Fibroblast of peridontal ligament (primary cell): Measurements from ENCODE around the gene NPAS1.
"Not testable (repeated sequence)": the region's sequence is repeated elsewhere in the genome, so short reads cannot be mapped to it uniquely, and the experiment has no call there.

Experiments
- DNase-seq: peaks from one replicate; pipeline ENCODE4 v3.0.0-alpha.2; 2010; ENCODE audit errors: extremely low read depth

The NPAS1 gene

DNA sequence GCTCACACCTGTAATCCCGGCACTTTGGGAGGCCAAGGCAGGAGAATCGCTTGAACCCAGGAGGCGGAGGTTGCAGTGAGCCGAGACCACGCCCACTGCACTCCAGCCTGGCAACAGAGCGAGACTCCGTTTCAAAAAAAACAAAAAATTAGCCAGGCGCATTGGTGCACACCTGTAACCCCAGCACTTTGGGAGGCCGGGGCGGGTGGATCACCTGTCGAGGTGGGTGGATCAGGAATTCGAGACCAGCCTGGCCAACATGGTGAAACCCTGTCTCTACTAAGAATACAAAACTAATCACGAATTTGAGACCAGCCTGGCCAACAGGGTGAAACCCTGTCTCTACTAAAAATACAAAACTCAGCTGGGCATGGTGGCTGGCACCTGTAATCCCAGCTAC is 58.7 kb downstream of the NPAS1 start:
- DNase-seq = not testable (repeated sequence)

- DNase-seq = no peak
Observed at GRCh38 chr19:47081095-47081494, 61.5 kb downstream of the NPAS1 start.

GRCh38 chr19:47082493-47082892 is 62.9 kb downstream of the NPAS1 start:
- no peak for DNase-seq

DNA sequence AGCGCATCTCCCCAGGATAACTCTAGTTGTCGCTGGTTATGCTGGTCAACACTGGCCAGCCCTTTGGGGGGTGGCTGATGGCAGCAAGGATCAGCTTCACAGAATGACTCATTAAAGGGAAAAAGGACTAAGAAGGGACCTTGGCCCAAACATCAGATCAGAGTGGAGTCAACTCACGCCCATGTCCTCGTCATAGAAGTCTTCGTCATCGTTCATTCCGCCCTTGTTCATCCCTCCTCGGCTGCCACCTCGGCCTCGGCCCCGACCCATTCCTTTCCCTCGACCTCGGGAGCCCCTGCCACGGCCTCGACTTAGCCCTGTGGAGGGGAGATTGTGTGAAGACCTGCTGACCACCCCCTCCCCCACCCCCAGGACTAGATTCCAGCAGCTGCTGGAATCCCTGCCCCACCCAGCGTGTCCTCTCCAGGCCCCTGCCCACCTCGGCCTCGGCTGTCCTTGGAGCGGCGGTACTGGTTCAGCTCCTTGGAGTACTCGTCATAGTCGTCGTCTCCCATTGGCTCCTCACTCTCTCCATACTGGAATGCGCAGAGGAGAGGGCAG is 65.3 kb downstream of the NPAS1 start:
- DNase-seq = no peak

DNA sequence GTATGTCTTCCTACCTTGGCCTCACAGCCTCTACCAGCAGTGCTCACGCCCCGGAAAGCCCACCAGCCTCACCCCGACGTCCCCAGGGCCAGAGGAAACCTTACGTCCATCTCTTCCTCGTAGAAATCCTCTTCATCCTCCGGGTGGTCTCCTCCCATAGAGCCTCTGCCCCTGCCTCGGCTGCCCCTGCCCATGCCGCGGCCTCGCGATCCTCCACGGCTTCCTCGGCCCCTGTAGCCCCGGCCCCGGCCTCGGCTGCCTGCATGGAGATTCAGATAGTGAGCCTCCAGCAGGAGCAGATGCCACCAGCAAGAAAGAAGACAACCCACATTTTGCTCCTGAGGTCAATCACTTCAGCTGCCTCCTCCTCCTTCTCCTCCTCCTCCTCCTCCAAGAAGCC is 66.6 kb downstream of the NPAS1 start:
- DNase-seq = no peak

- DNase-seq = no peak
Observed at GRCh38 chr19:47089767-47090350, 70.2 kb downstream of the NPAS1 start.

DNA sequence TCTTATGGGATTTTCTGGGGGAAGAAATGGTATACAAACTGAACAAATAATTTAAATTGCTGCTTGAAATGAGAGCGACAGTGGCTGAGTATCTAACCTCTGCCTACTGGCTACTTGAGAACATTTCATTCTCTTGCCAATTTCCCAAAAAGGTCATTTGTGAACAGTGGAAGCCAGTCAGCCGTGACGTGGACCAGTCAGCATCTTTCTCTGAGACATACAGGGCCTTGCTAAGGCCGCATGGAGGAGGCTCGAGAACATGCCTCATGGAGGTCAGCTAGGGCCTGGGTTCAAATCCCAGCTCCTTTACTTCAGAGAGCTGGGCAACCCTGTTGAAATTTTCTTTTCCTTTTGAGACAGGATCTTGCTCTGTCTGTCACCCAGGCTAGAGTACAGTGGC is 73.6 kb downstream of the NPAS1 start:
- DNase-seq = peak; percentile 69

GRCh38 chr19:47093841-47094240 is 74.2 kb downstream of the NPAS1 start:
- DNase-seq = no peak

- no peak for DNase-seq
Observed at GRCh38 chr19:47094557-47095475, 75.2 kb downstream of the NPAS1 start.
